Left lung (tissue), 10 donors: Measurements from ENCODE around the gene ZFR2. TPM values are rescaled to one million over a fixed set of nuclear protein-coding genes. Genes with fewer than 3 reads are reported as not detected.

Experiments used
- ATAC-seq: fragments of 200-7000 bp; cut with Tn5 transposase; one replicate; pipeline ENCODE4 v1.9.1; 2020; ENCODE audit warnings: moderate library complexity
- DNase-seq, 4 donors: peaks; one replicate each; pipeline ENCODE4 v3.0.0-alpha.2; 2013 to 2020
- H3K27ac ChIP-seq, 2 donors: fragments of 200-600 bp; sonication (generic) in 1 of 2; one replicate each; pipeline versions ENCODE4 v1.5.0 to v1.8.0; 2020 to 2021
- H3K27me3 ChIP-seq, 2 donors: fragments of 200-600 bp; sonication (generic) in 1 of 2; one replicate each; pipeline versions ENCODE4 v1.5.0 to v1.8.0; 2020 to 2021
- H3K36me3 ChIP-seq, 2 donors: fragments of 200-600 bp; sonication (generic) in 1 of 2; one replicate each; pipeline versions ENCODE4 v1.5.0 to v1.8.0; 2020 to 2021
- H3K4me1 ChIP-seq, 2 donors: fragments of 200-600 bp; one replicate each; pipeline ENCODE4 v1.8.0; 2021
- H3K4me3 ChIP-seq, 2 donors: fragments of 200-600 bp; sonication (generic) in 1 of 2; one replicate each; pipeline versions ENCODE4 v1.5.0 to v1.8.0; 2020 to 2021; ENCODE audit warnings: mild to moderate bottlenecking in 1 of 2
- H3K9me3 ChIP-seq, 2 donors: fragments of 200-600 bp; sonication (generic) in 1 of 2; one replicate each; pipeline versions ENCODE4 v1.5.0 to v1.8.0; 2020 to 2021
- intact Hi-C, 2 donors: fragments of 100-400 bp; cut with DNase I; formaldehyde crosslinking; loops; one replicate each; pipeline versions ENCODE4 v1.11.2 to v1.14.2; 2022
- polyA plus RNA-seq, 6 donors: library from polyadenylated mRNA; unstranded; fragments of 120-200 nt; gene quantifications; one replicate each; pipeline ENCODE4 v1.2.1, GENCODE V29; 2013; ENCODE audit not compliant: insufficient read length in 6 of 6
- total RNA-seq, 2 donors: library from RNA; stranded (reverse); fragmentation: NEBNext Ultra II Directional; extraction: Animal tissue kit (Norgen Biotek cat#: 25700); gene quantifications; one replicate each; pipeline ENCODE4 v1.2.1, GENCODE V29; 2021
- TF ChIP-seq, protein P1 (sequence below), 2 donors: fragments of 200-600 bp; sonication (generic) in 1 of 2; IDR thresholded peaks; one replicate each; pipeline versions ENCODE4 v1.5.0 to v1.8.0; 2021; ENCODE audit warnings: antibody characterized with exemption in 2 of 2
- donor health status: DM: no; HTN: yes; CAD: no.
- donor health status: DM: no; HTN: no; CAD: no.

ZFR2 gene
- total and polyA plus RNA-seq, 8 donors: 0.18 to 0.99 (median 0.51) TPM

DNA sequence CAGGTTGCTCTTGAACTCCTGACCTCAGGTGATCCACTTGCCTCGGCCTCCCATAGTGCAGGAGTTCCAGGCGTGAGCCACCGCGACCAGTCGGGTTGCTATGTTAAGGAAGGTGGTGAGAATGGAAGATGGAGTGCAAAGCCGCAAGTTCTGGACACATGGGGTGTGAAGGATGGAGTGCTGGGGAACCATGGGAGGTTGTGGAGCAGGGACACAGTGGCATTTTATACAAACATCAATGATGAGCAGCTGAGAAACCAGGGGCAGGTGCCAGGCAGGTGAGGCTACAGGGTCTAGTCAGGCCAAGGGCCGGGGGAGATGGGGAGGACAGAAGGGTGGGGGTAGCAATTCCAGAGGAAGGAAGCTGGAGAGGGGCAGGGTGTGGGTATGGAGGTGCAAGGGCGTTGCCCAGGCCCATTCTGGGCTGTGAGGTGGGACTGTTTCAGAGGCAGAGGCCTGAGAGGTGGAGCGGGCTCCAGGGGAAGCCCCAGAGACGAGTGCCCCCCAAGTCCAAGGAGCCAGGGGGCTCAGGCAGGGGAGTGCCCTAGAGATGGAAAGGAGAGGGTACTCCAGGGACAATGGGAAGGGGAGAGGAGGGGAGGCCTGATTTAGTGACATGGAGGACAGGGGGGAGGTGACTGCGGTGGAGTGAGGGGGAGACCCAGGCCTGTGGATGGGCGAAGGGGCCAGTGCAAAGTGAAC is 94.9 kb downstream of the ZFR2 start:
- TF ChIP-seq, protein P1, sequence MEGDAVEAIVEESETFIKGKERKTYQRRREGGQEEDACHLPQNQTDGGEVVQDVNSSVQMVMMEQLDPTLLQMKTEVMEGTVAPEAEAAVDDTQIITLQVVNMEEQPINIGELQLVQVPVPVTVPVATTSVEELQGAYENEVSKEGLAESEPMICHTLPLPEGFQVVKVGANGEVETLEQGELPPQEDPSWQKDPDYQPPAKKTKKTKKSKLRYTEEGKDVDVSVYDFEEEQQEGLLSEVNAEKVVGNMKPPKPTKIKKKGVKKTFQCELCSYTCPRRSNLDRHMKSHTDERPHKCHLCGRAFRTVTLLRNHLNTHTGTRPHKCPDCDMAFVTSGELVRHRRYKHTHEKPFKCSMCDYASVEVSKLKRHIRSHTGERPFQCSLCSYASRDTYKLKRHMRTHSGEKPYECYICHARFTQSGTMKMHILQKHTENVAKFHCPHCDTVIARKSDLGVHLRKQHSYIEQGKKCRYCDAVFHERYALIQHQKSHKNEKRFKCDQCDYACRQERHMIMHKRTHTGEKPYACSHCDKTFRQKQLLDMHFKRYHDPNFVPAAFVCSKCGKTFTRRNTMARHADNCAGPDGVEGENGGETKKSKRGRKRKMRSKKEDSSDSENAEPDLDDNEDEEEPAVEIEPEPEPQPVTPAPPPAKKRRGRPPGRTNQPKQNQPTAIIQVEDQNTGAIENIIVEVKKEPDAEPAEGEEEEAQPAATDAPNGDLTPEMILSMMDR (IDR thresholded peaks at IDR 0.05): no peak
- no peaks in the 10 kb centered on the region for H3K27me3 ChIP-seq
- ATAC-seq (no peak), DNase-seq (no peak)
- H3K4me1 ChIP-seq: no peaks in the 10 kb centered on the region
- no peak overlapping the region for H3K4me3 ChIP-seq
- intact Hi-C loops: no loop called here
- H3K9me3 ChIP-seq: no peaks in the 10 kb centered on the region
- no peak overlapping the region for H3K27ac ChIP-seq
- H3K36me3 ChIP-seq: peaks cover 0 to 13% of the 10 kb centered on the region in 2 donors

DNA sequence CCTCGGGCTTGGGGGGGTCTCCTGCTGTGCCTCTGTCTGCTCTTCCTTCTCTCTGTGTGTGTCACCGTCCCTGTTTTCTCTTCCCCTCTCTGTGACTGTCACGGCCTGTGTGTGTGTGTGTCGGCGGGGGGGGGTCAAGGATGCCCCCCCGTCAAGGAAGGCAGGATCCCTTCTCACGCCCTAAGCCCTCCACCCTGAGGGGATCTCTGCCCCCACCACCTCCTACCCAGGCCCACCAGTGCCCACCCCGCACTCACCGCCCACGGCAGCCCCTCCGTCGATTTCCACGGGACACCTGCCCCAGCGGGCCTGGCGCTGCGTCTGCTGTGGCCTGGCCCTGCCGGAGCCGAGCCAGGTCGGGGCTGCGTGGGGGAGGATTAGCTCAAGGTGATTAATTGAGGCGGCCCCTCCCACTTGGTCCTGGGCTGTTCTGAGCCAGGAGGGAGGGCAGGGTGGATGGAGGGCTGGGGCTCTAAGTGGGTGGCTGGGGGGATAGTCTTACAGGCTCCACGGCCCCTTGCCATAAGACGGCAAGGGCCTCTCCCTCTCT is 96.9 kb downstream of the ZFR2 start, which contains the start of gene RAX2:
Gene RAX2 (minus strand): TSS at position 323 of the 550 bp plus-strand sequence. CDS start 486 bp downstream, outside the sequence.
- H3K36me3 ChIP-seq: peaks cover 0 to 33% of the 10 kb centered on the region in 2 donors
- H3K27me3 ChIP-seq: no peaks in the 10 kb centered on the region
- ATAC-seq: no peak
- DNase-seq: peak in 1 of 4 donors; percentile 57
- TF ChIP-seq, protein P1 (IDR thresholded peaks at IDR 0.05): no peak
- intact Hi-C loops: no loop called here
- H3K4me1 ChIP-seq: no peaks in the 10 kb centered on the region
- H3K9me3 ChIP-seq: no peaks in the 10 kb centered on the region
- H3K27ac ChIP-seq: no peak within 1 kb of the TSS
- H3K4me3 ChIP-seq: no peak within 1 kb of the TSS

DNA sequence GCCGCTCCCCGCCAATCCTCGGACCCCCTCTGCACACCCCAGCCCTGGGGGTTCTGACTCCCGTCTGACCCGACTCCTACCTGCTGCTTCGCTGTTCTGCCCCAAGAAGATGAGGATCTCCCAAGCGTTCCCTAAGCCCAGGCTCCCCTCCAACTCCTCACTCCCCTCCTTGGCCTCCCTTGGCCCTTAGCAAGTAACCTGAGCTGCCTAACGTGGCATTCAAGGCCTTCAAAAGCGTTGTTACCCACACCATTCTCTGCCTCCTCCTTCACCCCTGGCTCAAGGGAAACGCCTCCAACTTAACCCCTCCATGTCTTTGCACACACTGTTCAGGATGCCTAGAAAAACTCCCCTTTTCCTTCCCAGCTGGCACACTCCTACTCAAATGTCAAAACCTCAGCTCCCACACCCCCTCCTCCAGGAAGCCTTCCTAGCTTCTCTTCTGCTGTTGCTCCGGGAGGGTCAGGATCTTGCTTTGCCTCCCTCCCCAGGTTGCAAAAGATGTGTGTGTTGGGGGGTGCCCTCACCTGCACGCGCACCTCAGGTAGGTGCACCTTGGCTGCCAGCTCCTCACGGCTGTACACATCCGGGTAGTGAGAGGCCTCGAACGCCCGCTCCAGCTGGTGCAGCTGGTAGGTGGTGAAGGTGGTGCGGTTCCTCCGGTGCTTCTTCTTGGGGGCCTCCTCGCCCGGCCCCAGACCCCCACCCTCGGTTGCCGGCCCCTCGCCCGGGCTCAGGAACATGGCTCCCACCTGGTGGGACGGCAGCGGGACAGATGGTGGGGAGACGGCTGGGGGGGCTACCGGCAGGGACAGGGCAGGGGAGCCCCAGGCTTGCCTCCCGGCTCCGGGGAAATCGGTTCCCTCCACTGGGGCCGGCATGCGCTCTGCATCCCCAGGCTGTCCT is 97.6 kb downstream of the ZFR2 start:
- Histone ChIP-seq H3K27me3 (no peaks in the 10 kb centered on the region), H3K27ac (no peak overlapping the region), H3K9me3 (no peaks in the 10 kb centered on the region), H3K36me3 (peaks cover 0 to 40% of the 10 kb centered on the region in 2 donors), H3K4me3 (no peak overlapping the region), H3K4me1 (peaks cover 0 to 7% of the 10 kb centered on the region in 2 donors)
- intact Hi-C loops: no loop called here
- DNase-seq: peak in 1 of 4 donors; percentile 69
- TF ChIP-seq, protein P1 (IDR thresholded peaks at IDR 0.05): no peak
- no peak for ATAC-seq

DNA sequence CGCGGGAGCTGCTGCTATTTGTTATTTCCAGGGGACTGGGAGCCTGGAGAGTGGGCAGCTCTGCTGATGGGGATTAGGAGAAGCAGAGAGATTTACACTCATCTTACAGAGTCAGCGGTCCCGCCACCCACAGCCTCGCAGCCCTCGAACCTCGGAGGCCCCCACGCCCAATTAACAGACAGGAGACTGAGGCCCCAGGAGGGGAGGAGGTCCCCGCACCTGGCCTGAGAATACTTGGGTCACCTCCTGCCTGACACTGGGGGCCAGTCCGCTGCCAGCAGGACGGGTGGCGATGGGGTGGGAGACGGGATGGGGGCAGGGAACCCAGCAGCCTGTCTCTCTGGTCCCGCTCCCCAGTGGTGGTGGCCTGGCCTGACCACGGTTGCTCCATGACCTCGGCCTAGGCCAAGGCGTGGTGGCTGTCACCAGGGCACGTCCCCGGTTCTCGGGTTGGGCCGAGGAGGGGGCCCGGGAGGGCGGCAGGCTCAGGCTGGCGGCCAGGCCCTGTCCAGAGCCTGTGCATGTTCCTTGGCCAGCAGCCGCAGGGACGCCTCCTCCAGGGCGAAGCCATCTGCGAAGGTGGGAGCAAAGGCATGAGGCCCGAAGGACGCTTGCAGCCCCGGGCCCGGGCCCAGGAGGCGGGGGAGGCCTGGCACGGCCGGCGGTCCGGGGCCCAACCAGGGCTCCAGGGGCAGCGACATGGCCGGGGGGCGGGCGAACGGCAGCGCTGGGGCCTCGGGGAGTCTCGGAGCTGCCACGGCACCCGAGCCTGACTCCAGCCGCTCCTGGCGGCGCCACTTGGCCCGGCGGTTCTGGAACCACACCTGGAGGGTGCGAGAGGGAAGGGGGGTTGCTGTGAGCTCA is 98.5 kb downstream of the ZFR2 start:
- H3K36me3 ChIP-seq: peaks cover 0 to 49% of the 10 kb centered on the region in 2 donors
- ATAC-seq (no peak), DNase-seq (peak in 1 of 4 donors; percentile 72)
- H3K4me1 ChIP-seq: peaks cover 0 to 9% of the 10 kb centered on the region in 2 donors
- TF ChIP-seq, protein P1 (IDR thresholded peaks at IDR 0.05): no peak
- no peaks in the 10 kb centered on the region for H3K27me3 ChIP-seq
- H3K27ac ChIP-seq: no peak overlapping the region
- H3K4me3 ChIP-seq: no peak overlapping the region
- intact Hi-C loops: no loop called here
- no peaks in the 10 kb centered on the region for H3K9me3 ChIP-seq
